ENCODE results near the gene ACER2. TPM values are rescaled to one million over a fixed set of nuclear protein-coding genes. Genes with fewer than 3 reads are reported as not detected.

ACER2 gene
- total RNA-seq, 1 donor from 2014 or later, result 9.6 TPM

DNA sequence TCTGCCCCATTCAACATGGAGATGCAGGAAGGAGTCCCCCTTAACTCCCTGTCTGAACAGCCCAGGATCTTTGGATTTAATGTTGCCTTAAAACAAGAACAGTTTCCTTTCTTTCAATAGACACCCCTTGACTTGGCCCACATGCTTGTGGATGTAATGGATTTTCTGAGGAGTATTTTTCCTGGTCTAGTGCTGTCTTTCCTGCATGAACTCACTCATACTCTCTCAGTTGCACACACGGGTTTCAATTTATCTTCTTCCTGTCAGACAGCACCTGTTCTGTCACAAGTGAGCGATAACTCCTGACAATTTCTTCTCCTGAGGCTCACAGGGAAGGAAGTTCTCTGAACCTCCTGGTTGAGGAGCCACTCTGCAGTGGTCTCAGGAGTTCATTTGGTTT lies 85.1 kb downstream of the ACER2 start:
- TF ChIP-seq, protein P1, sequence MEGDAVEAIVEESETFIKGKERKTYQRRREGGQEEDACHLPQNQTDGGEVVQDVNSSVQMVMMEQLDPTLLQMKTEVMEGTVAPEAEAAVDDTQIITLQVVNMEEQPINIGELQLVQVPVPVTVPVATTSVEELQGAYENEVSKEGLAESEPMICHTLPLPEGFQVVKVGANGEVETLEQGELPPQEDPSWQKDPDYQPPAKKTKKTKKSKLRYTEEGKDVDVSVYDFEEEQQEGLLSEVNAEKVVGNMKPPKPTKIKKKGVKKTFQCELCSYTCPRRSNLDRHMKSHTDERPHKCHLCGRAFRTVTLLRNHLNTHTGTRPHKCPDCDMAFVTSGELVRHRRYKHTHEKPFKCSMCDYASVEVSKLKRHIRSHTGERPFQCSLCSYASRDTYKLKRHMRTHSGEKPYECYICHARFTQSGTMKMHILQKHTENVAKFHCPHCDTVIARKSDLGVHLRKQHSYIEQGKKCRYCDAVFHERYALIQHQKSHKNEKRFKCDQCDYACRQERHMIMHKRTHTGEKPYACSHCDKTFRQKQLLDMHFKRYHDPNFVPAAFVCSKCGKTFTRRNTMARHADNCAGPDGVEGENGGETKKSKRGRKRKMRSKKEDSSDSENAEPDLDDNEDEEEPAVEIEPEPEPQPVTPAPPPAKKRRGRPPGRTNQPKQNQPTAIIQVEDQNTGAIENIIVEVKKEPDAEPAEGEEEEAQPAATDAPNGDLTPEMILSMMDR (IDR thresholded peaks at IDR 0.05; ENCODE audit: unreplicated experiment), result no peak
- no peak for DNase-seq (ENCODE audit: low spot score)
- peaks cover under 1% of the 10 kb centered on the region for H3K27me3 Mint-ChIP-seq (ENCODE audit: unreplicated experiment)
- peaks cover 13% of the 10 kb centered on the region for H3K4me1 Mint-ChIP-seq (ENCODE audit: unreplicated experiment)
- no peaks in the 10 kb centered on the region for H3K36me3 Mint-ChIP-seq (ENCODE audit: low read depth, unreplicated experiment)
- H3K9me3 Mint-ChIP-seq (ENCODE audit: unreplicated experiment), result no peaks in the 10 kb centered on the region
- H3K27ac Mint-ChIP-seq (ENCODE audit: unreplicated experiment), result peak overlapping the region; percentile 86
- no peak overlapping the region for H3K4me3 Mint-ChIP-seq (ENCODE audit: unreplicated experiment)

DNA sequence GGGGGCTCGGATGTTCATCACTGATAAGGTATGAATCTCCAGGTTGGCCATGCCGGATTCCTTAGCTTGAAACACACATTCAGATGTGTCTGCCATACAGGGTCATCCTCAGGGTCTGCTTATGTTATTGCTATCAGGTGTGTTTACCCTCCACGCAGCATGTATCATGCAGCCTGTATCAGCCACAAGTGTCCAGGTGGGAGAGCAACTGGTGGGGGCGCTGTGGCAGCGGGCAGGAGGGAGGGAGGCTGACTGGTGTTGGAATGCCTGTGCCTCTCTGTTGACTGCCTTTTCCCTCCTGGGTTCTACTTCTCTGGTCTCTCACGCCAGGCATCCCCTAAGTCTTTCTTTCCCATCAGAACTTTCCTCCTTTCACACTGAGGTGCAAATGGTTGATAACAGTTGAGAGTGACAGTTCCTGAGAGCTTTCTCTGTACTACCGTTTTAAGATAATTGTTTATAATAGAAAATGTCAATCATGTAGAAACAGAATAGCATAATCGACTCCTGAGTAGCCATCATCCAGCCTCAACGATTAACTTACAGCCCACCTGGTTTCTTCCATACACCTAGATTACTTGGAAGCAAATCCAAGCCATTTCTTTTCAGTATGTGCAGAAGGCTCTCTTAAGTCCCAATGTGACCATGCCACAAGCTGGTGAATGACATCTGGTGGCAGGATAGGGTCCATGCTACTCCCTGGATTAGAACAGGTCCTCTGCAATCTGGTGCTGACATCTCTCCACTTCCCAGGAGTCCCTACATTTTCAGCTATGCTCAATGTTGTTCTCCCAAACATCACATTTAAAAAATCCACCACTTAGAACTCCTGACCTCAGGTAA lies 86.6 kb downstream of the ACER2 start:
- DNase-seq (ENCODE audit: low spot score), result no peak
- H3K27me3 Mint-ChIP-seq (ENCODE audit: unreplicated experiment), result no peaks in the 10 kb centered on the region
- H3K27ac Mint-ChIP-seq (ENCODE audit: unreplicated experiment), result no peak overlapping the region

DNA sequence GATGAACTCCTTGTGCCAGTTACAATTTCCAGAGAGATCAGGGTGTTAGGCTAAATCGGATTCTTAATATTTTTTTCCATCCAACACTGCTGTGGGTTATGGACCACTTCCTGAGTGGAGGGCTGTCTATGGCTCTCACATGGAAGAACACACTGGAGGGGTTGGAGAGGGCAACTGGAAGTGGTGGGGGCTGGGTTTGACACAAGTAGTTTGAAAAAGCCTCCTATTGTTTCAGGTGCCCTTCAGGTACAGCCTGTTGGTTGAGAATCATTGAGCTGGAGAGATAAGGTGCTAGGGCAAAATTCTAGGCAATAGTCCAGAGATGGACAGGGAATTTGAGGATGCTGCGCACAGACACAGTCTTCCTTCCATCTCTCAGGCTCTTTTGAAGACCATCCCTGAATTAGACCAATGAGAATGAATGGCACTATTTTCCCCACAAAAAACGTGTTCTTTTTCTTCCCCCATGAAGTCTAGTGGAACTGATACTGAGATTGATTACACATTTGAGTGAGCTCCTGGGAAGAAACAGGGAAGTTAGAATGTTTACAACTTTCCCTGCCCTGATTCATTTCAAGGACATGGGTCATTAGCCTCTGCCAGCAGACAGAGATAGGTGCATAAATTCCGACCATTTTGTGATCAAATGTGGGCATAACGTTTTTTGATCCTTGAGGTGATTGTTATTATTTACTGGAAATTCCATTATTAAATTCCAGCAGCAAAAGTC lies 87.7 kb downstream of the ACER2 start:
- TF ChIP-seq, protein P1 (IDR thresholded peaks at IDR 0.05; ENCODE audit: unreplicated experiment), result no peak
- Mint-ChIP-seq H3K27ac (ENCODE audit: unreplicated experiment) (no peak overlapping the region), H3K36me3 (ENCODE audit: low read depth, unreplicated experiment) (no peaks in the 10 kb centered on the region), H3K27me3 (ENCODE audit: unreplicated experiment) (peaks cover 3% of the 10 kb centered on the region), H3K4me1 (ENCODE audit: unreplicated experiment) (peaks cover 13% of the 10 kb centered on the region), H3K9me3 (ENCODE audit: unreplicated experiment) (no peaks in the 10 kb centered on the region), H3K4me3 (ENCODE audit: unreplicated experiment) (no peak overlapping the region)
- DNase-seq (ENCODE audit: low spot score), result no peak

More for the DNA sequence above, 86.6 kb downstream of the ACER2 start:
- Mint-ChIP-seq H3K4me3 (ENCODE audit: unreplicated experiment) (no peak overlapping the region), H3K9me3 (ENCODE audit: unreplicated experiment) (no peaks in the 10 kb centered on the region), H3K4me1 (ENCODE audit: unreplicated experiment) (peaks cover 13% of the 10 kb centered on the region), H3K36me3 (ENCODE audit: low read depth, unreplicated experiment) (no peaks in the 10 kb centered on the region)
- TF ChIP-seq, protein P1 (IDR thresholded peaks at IDR 0.05; ENCODE audit: unreplicated experiment), result no peak

DNA sequence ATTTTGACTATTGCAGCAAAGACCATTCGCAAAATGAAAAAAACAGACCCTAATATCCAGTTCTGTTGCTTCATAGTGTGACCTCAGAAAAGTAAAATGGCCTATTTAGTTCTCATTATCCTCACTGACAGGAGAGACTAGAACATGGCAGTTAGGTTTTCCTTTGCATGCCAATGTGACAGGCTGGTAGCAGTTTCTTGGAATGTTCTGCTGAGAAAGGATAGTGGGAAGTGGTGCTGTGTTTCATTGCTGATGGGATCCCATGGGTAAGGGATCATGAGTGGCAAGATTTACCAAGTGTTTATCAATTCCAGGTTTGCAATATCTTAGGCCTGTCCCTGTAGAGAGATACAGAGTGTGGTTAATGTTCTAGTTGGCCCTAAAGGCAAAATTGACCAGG lies 88.5 kb downstream of the ACER2 start:
- no peaks in the 10 kb centered on the region for H3K9me3 Mint-ChIP-seq (ENCODE audit: unreplicated experiment)

More for the DNA sequence above, 88.5 kb downstream of the ACER2 start:
- H3K36me3 Mint-ChIP-seq (ENCODE audit: low read depth, unreplicated experiment), result no peaks in the 10 kb centered on the region
- TF ChIP-seq, protein P1 (IDR thresholded peaks at IDR 0.05; ENCODE audit: unreplicated experiment), result no peak
- H3K27ac Mint-ChIP-seq (ENCODE audit: unreplicated experiment), result no peak overlapping the region
- peaks cover 13% of the 10 kb centered on the region for H3K4me1 Mint-ChIP-seq (ENCODE audit: unreplicated experiment)
- peaks cover 3% of the 10 kb centered on the region for H3K27me3 Mint-ChIP-seq (ENCODE audit: unreplicated experiment)
- no peak overlapping the region for H3K4me3 Mint-ChIP-seq (ENCODE audit: unreplicated experiment)
- DNase-seq (ENCODE audit: low spot score), result no peak
